KOPT-K1 (cell line): Measurements from ENCODE around the gene PRKAG2.
"Not testable (repeated sequence)": the region's sequence is repeated elsewhere in the genome, so short reads cannot be mapped to it uniquely, and the experiment has no call there.

Experiments
- H3K27ac ChIP-seq: fragments of 200-600 bp; sonication (generic); 2 replicates; pipeline ENCODE4 v1.5.1; 2016; ENCODE audit warnings: antibody characterized with exemption, mild to moderate bottlenecking, low read depth, low read length; ENCODE audit not compliant: poor library complexity, severe bottlenecking
- H3K36me3 ChIP-seq: fragments of 200-600 bp; sonication (generic); 2 replicates; pipeline ENCODE4 v1.5.1; 2017; ENCODE audit warnings: antibody characterized with exemption, mild to moderate bottlenecking, low read length, moderate library complexity; ENCODE audit not compliant: insufficient read depth
- H3K9me3 ChIP-seq: fragments of 200-600 bp; sonication (generic); 2 replicates; pipeline ENCODE4 v1.5.1; 2017; ENCODE audit warnings: antibody characterized with exemption, low read length, mild to moderate bottlenecking; ENCODE audit not compliant: insufficient read depth, poor library complexity, severe bottlenecking

The PRKAG2 gene

DNA sequence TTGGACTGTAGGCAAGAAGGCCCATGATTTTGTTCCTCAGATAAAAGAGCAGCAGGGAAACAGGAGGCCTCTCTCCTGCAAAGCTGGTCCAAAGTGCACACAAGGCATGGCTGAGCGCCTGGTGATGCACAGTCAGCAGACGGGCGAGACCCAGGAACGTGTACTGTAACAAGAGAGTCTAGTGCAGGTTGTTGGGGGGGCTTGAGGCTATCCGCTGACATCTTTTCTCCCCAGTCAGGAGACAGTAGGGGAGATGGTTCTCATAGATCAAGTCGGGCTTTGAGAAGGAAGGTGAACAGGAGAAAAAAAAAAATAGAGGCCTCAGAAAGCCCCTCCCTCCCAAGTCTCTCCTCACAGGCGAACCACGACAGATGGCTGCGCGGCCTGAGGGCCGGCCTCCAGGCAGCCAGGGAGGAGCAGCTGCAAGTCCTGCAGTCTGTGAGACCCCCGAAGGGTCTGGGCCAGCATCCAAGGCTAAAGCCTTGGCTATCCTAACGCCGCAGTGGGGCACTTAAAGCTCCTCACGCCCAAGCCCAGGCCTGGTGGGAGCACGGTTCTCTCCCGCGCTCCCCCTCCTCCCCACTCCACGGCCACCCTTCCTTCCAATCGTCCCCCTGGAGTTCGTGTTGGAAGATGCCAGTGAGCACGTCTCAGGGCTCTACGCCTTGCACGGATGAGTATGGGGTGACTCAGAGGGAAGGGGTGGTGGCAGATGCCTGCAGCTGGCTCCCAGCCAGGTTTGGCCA lies 68.3 kb downstream of the PRKAG2 start:
- no peak overlapping the region for H3K27ac ChIP-seq
- no peaks in the 10 kb centered on the region for H3K36me3 ChIP-seq
- no peaks in the 10 kb centered on the region for H3K9me3 ChIP-seq

DNA sequence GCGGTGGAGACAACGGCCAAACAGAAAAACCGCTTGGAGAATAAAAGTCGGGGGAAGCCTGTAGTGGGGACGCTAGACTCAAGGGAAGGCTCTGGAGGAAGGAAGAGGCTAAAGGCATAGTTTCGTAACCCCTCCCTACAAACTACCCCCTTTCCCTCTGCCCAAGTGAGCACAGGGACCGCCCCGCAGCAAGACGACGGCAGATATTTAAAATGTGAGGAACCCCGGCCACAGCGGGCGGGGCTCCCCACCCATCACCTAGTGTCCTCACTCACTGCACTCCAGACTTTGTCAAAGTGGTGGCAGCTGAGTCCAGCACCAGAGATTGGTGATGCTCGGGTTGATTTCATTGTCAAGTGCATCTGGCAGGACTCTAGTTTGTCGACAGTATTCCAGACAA lies 69.1 kb downstream of the PRKAG2 start:
- no peaks in the 10 kb centered on the region for H3K36me3 ChIP-seq

DNA sequence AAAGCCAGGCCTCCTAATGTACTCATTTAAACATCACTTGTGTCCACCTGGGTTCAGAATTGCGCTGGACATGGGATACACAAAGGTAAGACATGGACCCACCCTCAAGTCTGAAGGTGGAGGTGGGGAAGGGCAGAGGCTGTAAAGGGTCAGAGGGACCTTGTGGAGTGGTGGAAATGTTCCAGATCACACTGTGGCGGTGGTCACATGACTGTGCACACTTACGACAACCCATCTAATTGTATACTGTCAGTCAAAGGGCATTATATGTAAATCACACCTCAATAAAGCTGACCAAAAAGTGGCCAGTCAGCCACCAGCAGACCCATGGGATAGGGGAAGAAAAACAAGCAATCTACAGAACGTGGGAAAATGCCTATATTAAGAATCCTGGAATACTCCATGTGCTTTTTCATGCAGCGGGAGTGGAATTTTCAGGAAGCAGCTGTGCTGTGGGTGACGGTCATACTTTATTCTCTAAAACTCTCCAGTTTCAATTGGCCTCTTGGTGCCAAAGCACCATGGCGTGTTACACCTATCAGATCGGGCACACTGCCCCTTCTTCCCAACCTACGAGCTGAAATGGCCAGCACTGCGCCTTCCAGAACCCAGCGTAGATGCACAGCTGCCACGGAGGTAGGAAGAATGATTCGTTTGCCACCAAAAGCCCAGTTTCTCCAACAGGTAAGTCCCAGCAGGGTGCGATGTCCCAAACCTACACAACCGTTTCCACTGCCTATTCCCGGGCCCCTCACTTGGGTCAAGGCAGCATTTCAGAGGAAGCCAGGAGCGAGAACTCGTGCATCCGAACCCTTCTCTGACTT lies 69.8 kb downstream of the PRKAG2 start:
- Histone ChIP-seq H3K36me3 (no peaks in the 10 kb centered on the region), H3K9me3 (no peaks in the 10 kb centered on the region), H3K27ac (no peak overlapping the region)

More for the DNA sequence above, 69.1 kb downstream of the PRKAG2 start:
- no peaks in the 10 kb centered on the region for H3K9me3 ChIP-seq
- H3K27ac ChIP-seq: no peak overlapping the region

DNA sequence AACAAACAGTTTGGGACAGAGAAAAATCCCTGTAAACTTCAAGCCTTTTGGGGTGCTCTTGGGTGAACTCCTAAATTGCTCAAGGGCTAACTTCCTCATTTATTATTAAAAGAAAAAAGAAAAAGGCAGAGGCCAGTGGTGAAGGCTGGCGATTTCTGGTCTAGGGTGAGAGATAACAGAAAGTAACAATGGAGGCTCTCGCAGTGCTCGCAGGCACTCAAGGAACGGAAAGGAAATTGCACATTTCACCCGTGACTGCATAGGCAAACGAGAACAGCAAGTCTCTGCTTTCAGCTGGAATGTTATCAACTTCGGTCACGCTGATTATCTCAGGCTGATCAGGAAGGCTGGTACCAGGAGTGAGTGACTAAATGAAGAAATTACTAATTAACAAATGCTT lies 70.7 kb downstream of the PRKAG2 start:
- no peaks in the 10 kb centered on the region for H3K9me3 ChIP-seq
- no peak overlapping the region for H3K27ac ChIP-seq
- no peaks in the 10 kb centered on the region for H3K36me3 ChIP-seq

DNA sequence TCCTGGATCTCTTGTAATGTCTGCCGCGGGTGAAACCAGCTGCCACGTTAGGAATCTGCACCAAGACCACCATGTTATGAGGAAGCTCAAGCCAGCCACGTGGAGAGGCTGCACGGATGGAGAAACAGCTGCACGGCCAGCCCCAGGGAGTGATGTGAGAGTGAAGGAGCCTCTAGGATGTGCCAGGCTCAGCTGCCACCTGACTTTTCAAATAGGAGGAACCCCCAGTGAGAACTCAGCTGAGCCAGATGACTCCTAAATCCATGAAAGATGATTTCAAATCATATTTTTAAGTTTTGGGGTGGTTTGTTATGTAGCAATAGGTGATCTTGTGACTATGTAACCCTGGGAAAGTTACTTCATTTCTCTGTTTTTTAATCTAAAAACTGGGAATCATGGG lies 71.7 kb downstream of the PRKAG2 start:
- Histone ChIP-seq H3K27ac (no peak overlapping the region), H3K36me3 (no peaks in the 10 kb centered on the region), H3K9me3 (no peaks in the 10 kb centered on the region)

DNA sequence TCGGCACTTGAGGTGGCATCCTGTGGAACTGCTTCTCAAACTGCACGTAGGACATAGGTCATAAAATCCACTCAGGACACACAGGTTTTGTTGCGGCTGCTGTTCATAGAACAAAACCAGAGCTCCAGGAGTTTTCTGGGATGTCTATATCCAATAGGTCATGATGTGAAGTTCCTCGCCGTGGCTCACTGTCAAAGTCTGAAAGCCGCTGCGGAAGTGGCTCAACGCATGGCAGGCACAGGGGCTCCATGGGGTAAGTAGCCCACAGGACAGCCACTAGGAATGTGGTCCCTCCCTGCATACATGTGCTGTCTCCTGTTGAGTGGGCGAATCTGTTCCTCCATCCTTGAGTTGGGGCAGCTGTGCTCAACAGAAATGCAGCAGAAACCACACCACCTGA lies 72.2 kb downstream of the PRKAG2 start:
- Histone ChIP-seq H3K36me3 (no peaks in the 10 kb centered on the region), H3K9me3 (no peaks in the 10 kb centered on the region), H3K27ac (no peak overlapping the region)

DNA sequence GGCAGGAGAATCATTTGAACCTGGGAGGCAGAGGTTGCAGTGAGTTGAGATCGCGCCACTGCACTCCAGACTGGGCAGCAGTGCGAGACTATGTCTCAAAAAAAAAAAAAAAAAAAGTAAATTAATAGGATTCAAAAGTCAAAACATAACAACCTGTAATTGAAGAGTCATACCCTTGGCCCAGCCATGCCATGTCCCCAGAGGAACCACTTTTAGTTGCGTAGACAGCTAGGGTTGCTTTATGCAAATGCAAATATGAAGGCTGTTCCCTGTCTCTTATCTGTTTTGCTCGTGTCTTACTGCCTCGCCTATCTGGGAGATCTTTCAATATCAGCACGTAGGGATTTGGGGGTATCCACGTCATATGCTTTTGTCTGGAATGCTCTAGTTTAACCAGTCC lies 73.1 kb downstream of the PRKAG2 start:
- no peak overlapping the region for H3K27ac ChIP-seq
- no peaks in the 10 kb centered on the region for H3K36me3 ChIP-seq
- H3K9me3 ChIP-seq: no peaks in the 10 kb centered on the region

DNA sequence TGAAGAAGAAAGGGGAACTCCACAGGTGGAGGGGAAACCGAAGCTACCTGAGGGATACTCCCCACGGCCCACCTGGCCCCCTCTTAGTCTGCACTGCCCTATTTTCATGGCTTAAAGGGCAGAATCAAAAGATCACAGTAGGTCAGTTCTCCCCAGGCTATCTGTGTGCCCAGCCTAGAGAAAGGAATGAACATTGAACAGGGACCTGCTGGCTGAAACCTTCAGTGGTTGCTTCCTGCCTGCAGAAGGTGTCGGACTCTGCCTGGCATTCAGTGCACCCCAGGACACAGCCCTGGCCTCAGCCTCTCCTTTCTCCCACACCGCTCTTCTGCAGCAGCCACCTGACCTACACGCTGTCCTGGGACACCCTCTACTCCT lies 74.5 kb downstream of the PRKAG2 start:
- Histone ChIP-seq H3K36me3 (no peaks in the 10 kb centered on the region), H3K27ac (no peak overlapping the region), H3K9me3 (no peaks in the 10 kb centered on the region)

DNA sequence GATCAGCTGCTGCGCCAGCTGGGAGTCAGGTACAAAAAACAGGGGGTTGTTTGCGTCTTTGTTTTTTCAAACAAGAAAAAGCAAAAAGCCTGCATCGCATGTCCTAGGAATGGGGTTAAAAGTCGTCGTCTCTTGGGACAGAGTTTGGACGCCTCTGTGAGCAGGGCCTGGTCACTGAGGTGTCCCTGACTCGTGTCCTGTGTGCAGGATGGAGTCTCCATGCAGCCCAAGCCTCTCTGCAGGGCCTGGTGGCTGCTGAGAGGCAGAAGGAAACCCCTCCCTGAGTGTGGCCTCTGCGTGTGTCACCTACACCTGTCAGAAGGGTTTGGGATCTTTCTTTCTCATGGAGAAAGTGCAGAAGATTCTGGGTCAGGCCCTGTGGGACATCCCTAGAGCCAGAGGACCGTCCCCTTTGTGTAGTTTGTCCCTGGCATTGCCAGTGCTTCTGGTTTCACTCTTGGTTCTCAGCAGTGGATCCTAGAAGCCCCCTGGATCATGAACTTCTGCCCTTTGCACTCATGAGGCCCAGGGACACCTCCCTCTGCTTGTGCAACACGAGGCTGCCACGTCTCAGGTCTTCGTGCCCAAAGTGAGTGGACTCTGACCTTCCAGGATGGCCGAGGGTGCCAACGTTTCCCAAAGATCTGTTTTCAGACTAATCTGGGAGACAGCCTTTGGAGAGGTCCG lies 75.0 kb downstream of the PRKAG2 start:
- H3K36me3 ChIP-seq: no peaks in the 10 kb centered on the region
- H3K27ac ChIP-seq: no peak overlapping the region
- no peaks in the 10 kb centered on the region for H3K9me3 ChIP-seq

DNA sequence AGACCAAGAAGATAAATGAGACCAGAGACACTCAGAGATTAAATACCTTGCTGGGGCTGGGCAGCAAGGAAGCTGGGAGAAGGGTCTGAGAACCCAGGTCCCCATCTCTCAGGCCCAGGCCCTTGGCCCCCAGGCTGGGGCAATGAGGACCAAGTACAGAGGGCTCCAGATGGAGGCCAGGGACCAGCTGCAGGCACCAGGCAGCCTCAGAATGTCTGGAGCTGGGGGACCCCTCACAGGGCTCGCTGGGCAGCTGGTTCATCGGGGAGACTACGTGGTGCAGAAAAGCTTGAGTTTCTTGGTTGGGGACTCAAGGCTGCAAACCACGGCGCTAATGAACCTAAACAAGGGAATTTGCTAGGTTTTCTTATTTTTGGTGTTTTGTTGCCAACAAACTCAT lies 75.6 kb downstream of the PRKAG2 start:
- H3K36me3 ChIP-seq: no peaks in the 10 kb centered on the region
- no peaks in the 10 kb centered on the region for H3K9me3 ChIP-seq
- H3K27ac ChIP-seq: no peak overlapping the region

DNA sequence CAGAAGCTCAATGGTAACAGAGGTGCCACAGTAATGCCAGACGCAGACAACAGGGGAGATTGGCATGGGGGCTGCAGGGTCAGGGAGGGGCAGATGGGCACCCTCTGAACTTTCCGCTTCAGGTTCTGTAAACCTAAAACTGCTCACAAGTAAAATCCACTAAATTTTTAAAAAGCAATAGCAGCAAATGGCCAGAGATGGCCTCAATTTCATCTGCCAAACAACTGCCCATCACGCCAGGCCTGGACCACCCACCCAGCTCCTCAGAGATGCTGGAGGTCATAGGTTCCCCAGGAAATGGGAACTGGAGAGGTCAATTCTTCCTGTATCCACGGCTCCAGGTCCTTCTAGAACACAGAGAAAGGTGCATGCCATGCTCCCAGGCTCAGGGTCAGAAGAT lies 76.1 kb downstream of the PRKAG2 start:
- Histone ChIP-seq H3K9me3 (no peaks in the 10 kb centered on the region), H3K27ac (no peak overlapping the region), H3K36me3 (no peaks in the 10 kb centered on the region)

DNA sequence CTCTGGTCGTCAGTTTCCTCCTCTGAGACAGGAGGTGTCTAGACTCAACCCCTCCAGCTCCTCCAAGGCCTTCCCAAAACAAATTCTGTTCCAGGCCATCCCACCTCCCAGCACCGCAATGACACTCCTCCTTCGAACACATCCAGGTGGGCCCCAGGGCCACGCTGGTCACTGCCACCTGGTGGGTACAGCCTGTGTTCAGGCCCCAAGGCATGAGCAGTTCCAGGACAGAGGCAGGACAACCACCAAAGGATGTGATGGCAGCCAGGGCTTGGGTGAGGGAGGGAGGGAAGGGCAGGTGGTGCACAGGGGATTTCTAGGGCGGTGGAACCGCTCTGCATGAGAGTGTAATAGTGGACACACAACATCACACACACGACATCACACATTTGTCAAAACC lies 76.5 kb downstream of the PRKAG2 start:
- Histone ChIP-seq H3K9me3 (no peaks in the 10 kb centered on the region), H3K36me3 (no peaks in the 10 kb centered on the region), H3K27ac (no peak overlapping the region)

DNA sequence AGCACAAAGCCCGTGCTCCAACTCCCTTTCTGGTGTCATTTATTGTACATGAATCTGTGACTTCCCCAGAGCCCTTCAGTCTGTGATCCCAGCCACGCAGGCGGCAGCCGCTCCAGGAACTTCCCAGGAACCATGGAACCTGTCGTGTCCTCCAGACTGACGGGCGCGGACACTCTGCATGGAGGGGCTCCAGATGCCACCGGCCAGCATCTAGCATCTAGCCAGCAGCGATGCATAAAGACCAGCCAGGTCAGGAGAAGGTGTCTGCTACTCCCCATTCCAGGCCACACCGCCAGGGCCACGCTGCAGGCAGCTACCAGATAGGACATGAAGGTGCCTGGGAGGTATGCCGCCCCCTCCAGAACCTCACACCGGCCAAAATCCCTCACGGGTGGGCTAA lies 77.4 kb downstream of the PRKAG2 start:
- Histone ChIP-seq H3K27ac (no peak overlapping the region), H3K9me3 (no peaks in the 10 kb centered on the region), H3K36me3 (no peaks in the 10 kb centered on the region)

DNA sequence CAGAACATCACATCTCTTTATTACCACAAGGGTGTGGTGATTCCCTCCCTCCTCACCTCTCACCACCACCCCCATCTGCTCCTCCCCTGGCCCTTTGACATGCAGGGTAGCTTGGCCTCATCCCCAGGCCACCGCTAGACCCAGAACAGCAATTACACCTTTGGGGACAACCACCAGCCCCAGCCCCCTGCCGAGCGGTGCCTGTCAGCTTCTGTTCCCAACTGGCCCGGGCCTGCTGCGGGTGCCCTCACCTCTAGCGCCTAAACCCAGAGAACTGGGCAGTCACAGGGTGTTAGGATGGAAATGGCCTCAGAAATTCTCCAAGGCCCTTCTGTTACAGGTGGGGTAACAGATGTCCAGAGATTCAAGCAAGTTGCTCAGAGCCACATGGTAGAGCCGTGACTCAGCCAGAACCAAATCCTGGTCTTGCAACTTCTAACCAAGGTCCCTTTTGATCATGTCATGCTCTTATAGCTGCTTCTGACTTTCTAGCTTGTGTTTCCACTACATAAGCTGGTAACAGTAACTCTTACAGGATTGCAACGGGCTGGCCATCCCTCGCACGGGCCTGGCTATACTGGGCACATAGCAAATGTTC lies 78.0 kb downstream of the PRKAG2 start:
- H3K27ac ChIP-seq: no peak overlapping the region
- no peaks in the 10 kb centered on the region for H3K36me3 ChIP-seq
- H3K9me3 ChIP-seq: no peaks in the 10 kb centered on the region

DNA sequence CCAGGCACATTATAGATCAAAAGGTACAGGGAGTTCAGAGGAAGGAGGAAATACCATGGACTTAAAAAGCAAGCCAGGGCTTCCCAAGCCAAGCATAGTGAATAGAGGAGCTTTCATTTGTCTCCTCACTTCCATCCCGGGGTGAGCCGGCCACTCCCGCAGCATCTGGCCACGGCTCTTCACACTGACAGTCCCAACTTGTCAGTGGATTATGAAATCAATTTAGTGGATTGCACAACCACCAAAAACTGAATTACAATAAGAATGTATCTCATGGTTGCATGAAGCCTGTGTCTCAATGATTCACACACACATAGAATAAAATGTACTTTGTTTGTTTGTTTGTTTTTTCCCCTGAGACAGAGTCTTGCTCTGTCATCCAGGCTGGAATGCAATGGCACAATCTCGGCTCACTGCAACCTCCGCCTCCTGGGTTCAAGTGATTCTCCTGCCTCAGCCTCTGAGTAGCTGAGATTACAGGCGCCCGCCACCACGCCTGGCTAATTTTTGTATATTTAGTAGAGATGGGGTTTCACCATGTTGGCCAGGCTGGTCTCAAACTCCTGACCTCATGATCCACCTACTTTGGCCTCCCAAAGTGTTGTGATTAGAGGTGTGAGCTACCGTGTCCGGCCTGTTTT lies 79.1 kb downstream of the PRKAG2 start:
- H3K27ac ChIP-seq, H3K9me3 ChIP-seq, H3K36me3 ChIP-seq: not testable (repeated sequence)
